GM21526 (cell line): ENCODE results near the gene DNMT3B.

ENCODE experiments used
- ATAC-seq: cut with Tn5 transposase; IDR thresholded peaks from one replicate; pipeline ENCODE4 v1.9.1; 2021; ENCODE audit warnings: moderate library complexity; ENCODE audit not compliant: unreplicated experiment, low FRiP score

The DNMT3B gene

DNA sequence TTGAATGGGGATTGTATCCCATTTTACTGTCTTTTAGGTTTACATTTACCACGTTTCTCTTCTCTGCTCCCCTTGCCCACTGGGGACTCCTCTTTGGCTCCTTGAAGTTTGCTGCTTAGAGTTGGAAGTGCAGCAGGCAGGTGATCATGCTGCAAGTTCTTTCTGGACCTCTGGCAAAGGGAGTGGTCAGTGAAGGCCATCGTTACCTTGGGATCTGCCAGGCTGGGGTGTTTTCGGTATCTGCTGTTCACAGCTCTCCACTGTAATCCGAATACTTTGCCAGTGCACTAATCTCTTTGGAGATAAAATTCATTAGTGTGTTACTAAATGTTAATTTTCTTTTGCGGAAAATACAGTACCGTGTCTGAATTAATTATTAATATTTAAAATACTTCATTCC lies 87.4 kb downstream of the DNMT3B start:
- no peak for ATAC-seq

DNA sequence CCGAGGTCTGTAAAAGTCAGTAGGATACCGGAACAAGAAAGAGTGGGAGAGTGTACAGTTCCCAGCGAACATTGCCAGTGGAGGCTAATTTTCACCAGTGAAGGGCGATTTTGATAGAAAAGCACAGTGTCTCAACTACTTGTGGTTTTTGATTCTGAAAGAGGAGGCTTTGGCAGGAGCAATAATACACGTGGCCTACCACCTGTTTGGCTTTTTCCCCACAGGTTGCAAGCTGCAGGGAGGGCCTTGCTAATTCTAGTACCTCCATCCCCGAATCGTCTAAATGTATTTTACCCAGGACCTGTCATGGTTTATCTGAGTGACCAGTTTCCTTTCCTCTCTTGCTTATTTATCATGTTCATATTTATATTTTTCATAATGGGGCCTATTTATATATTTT lies 93.2 kb downstream of the DNMT3B start:
- ATAC-seq = no peak

DNA sequence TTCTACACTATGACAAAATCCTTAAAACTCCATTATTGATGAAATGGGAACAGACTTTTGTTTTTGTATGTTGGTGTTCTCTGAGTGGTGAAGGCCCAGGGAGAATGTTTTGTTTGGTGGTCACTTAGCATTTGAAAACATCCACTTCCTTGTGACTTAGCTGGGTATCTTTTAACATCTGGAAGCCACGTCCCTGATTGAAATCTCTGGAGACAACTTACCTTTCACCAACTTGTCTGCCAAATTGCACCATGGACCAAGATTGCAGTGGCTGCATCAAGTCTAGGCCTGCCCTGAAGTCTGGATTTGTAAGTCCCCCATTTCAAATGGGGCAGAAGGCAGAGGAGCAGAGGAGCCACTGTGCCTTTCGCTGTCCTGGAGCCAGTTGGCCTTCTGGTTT lies 96.0 kb downstream of the DNMT3B start:
- ATAC-seq = no peak
